Muscle layer of colon (tissue), 2 donors: ENCODE results near the gene KDM2A.

Experiments used
- H3K27ac ChIP-seq: one replicate; pipeline ENCODE4 v1.7.0; 2013; ENCODE audit warnings: low read depth, mild to moderate bottlenecking, low read length, moderate library complexity
- H3K27me3 ChIP-seq, 2 donors: one replicate each; pipeline ENCODE4 v1.7.0; 2013; ENCODE audit warnings: low read length in 2 of 2, mild to moderate bottlenecking in 2 of 2; ENCODE audit not compliant: insufficient read depth in 2 of 2, control insufficient read depth in 1 of 2
- H3K36me3 ChIP-seq: one replicate; pipeline ENCODE4 v1.7.0; 2013; ENCODE audit warnings: mild to moderate bottlenecking, low read length; ENCODE audit not compliant: insufficient read depth
- H3K4me1 ChIP-seq: one replicate; pipeline ENCODE4 v1.7.0; 2013; ENCODE audit warnings: mild to moderate bottlenecking, low read length; ENCODE audit not compliant: insufficient read depth
- H3K4me3 ChIP-seq, 2 donors: one replicate each; pipeline ENCODE4 v1.7.0; 2013; ENCODE audit warnings: low read length in 2 of 2, low read depth in 1 of 2, mild to moderate bottlenecking in 1 of 2, moderate library complexity in 1 of 2
- H3K9ac ChIP-seq: one replicate; pipeline ENCODE4 v1.7.0; 2013; ENCODE audit warnings: low read length
- H3K9me3 ChIP-seq: one replicate; pipeline ENCODE4 v1.7.0; 2013; ENCODE audit warnings: mild to moderate bottlenecking, low read length
- donor health status: abdominal sarcoma.
- donor health status: Adenocarcinoma of cecum.

Gene KDM2A

GRCh38 chr11:67295846-67296245 is 176.8 kb downstream of the KDM2A start:
- peaks cover 36% of the 10 kb centered on the region for H3K36me3 ChIP-seq
- peaks cover 9% of the 10 kb centered on the region for H3K9me3 ChIP-seq
- no peak overlapping the region for H3K9ac ChIP-seq
- no peak overlapping the region for H3K4me3 ChIP-seq
- no peaks in the 10 kb centered on the region for H3K27me3 ChIP-seq
- no peak overlapping the region for H3K27ac ChIP-seq
- H3K4me1 ChIP-seq: peaks cover 7% of the 10 kb centered on the region

- Histone ChIP-seq H3K36me3 (peaks cover 40% of the 10 kb centered on the region), H3K4me3 (no peak overlapping the region), H3K27ac (no peak overlapping the region), H3K27me3 (no peaks in the 10 kb centered on the region), H3K4me1 (peaks cover 8% of the 10 kb centered on the region), H3K9ac (no peak overlapping the region), H3K9me3 (peaks cover 9% of the 10 kb centered on the region)
Observed at GRCh38 chr11:67298786-67299185, 179.7 kb downstream of the KDM2A start.

GRCh38 chr11:67299471-67300191 is 180.6 kb downstream of the KDM2A start:
- Histone ChIP-seq H3K4me3 (no peak overlapping the region), H3K36me3 (peaks cover 38% of the 10 kb centered on the region)

GRCh38 chr11:67300256-67300755 is 181.2 kb downstream of the KDM2A start:
- H3K36me3 ChIP-seq: peaks cover 38% of the 10 kb centered on the region
- peaks cover 17% of the 10 kb centered on the region for H3K4me1 ChIP-seq

More at GRCh38 chr11:67299471-67300191, 180.6 kb downstream of the KDM2A start:
- Histone ChIP-seq H3K27me3 (no peaks in the 10 kb centered on the region), H3K4me1 (peaks cover 14% of the 10 kb centered on the region), H3K27ac (no peak overlapping the region), H3K9ac (no peak overlapping the region), H3K9me3 (peaks cover 9% of the 10 kb centered on the region)

GRCh38 chr11:67300756-67301312 is 181.8 kb downstream of the KDM2A start:
- H3K36me3 ChIP-seq: peaks cover 38% of the 10 kb centered on the region
- H3K9ac ChIP-seq: no peak overlapping the region
- H3K27ac ChIP-seq: no peak overlapping the region
- no peak overlapping the region for H3K4me3 ChIP-seq
- peaks cover 17% of the 10 kb centered on the region for H3K4me1 ChIP-seq
- H3K27me3 ChIP-seq: no peaks in the 10 kb centered on the region
- H3K9me3 ChIP-seq: peaks cover 4% of the 10 kb centered on the region

More at GRCh38 chr11:67300256-67300755, 181.2 kb downstream of the KDM2A start:
- Histone ChIP-seq H3K9ac (no peak overlapping the region), H3K27ac (no peak overlapping the region), H3K4me3 (no peak overlapping the region), H3K9me3 (peaks cover 9% of the 10 kb centered on the region), H3K27me3 (no peaks in the 10 kb centered on the region)

GRCh38 chr11:67301313-67301921 is 182.4 kb downstream of the KDM2A start:
- no peak overlapping the region for H3K4me3 ChIP-seq
- no peak overlapping the region for H3K9ac ChIP-seq
- no peak overlapping the region for H3K27ac ChIP-seq
- peaks cover 38% of the 10 kb centered on the region for H3K36me3 ChIP-seq
- H3K27me3 ChIP-seq: no peaks in the 10 kb centered on the region
- peaks cover 17% of the 10 kb centered on the region for H3K4me1 ChIP-seq
- no peaks in the 10 kb centered on the region for H3K9me3 ChIP-seq

- Histone ChIP-seq H3K4me1 (peaks cover 17% of the 10 kb centered on the region), H3K27ac (no peak overlapping the region), H3K9ac (no peak overlapping the region), H3K4me3 (peak overlapping the region in 1 of 2 donors; percentile 68), H3K36me3 (peaks cover 34% of the 10 kb centered on the region), H3K27me3 (no peaks in the 10 kb centered on the region), H3K9me3 (no peaks in the 10 kb centered on the region)
Observed at GRCh38 chr11:67301951-67302516, 183.0 kb downstream of the KDM2A start.

- no peaks in the 10 kb centered on the region for H3K27me3 ChIP-seq
- peak overlapping the region; percentile 68 to 85 for H3K4me3 ChIP-seq
- peaks cover 34% of the 10 kb centered on the region for H3K36me3 ChIP-seq
- H3K9ac ChIP-seq: no peak overlapping the region
- peak overlapping the region; percentile 82 for H3K27ac ChIP-seq
- H3K4me1 ChIP-seq: peaks cover 17% of the 10 kb centered on the region
- no peaks in the 10 kb centered on the region for H3K9me3 ChIP-seq
Observed at GRCh38 chr11:67302571-67303131, 183.6 kb downstream of the KDM2A start.

GRCh38 chr11:67303132-67303834 is 184.2 kb downstream of the KDM2A start, which contains the start of gene SSH3:
SSH3 (plus strand) TSS chr11:67303530; CDS start chr11:67303626, 96 bp downstream.
- Histone ChIP-seq H3K9ac (peak within 1 kb of the TSS; percentile 44), H3K27ac (peak within 1 kb of the TSS; percentile 82), H3K4me3 (peak within 1 kb of the TSS; percentile 68 to 85), H3K9me3 (no peaks in the 10 kb centered on the region), H3K36me3 (peaks cover 34% of the 10 kb centered on the region), H3K4me1 (peaks cover 17% of the 10 kb centered on the region), H3K27me3 (no peaks in the 10 kb centered on the region)

- Histone ChIP-seq H3K4me3 (peak overlapping the region; percentile 68 to 85), H3K27ac (peak overlapping the region; percentile 82), H3K27me3 (no peaks in the 10 kb centered on the region), H3K4me1 (peaks cover 17% of the 10 kb centered on the region), H3K9ac (peak overlapping the region; percentile 44), H3K36me3 (peaks cover 30% of the 10 kb centered on the region), H3K9me3 (no peaks in the 10 kb centered on the region)
Observed at GRCh38 chr11:67303835-67304411, 184.9 kb downstream of the KDM2A start.
